IPS-NIHi7 (cell line): ENCODE measurements around the gene PRDM16.

Experiments used
- DNase-seq: peaks from one replicate; pipeline ENCODE4 v3.0.0; 2012; ENCODE audit warnings: mixed read lengths; ENCODE audit errors: extremely low spot score

The PRDM16 gene

GRCh38 chr1:3032371-3033039, 36.5 kb upstream of the PRDM16 start:
- DNase-seq: no peak

GRCh38 chr1:3033040-3033789, 35.8 kb upstream of the PRDM16 start:
- DNase-seq: no peak

GRCh38 chr1:3033790-3034090, 35.3 kb upstream of the PRDM16 start:
- DNase-seq: no peak

GRCh38 chr1:3034162-3034561, 34.8 kb upstream of the PRDM16 start:
- no peak for DNase-seq

GRCh38 chr1:3034728-3035562, 34.1 kb upstream of the PRDM16 start:
- DNase-seq: no peak

- DNase-seq: no peak
These were observed 33.2 kb upstream of the PRDM16 start for GRCh38 chr1:3035563-3036446.

GRCh38 chr1:3036447-3037280, 32.3 kb upstream of the PRDM16 start:
- no peak for DNase-seq

- DNase-seq: no peak
These were observed 31.5 kb upstream of the PRDM16 start for GRCh38 chr1:3037281-3038040.

GRCh38 chr1:3038113-3038551, 30.9 kb upstream of the PRDM16 start:
- DNase-seq: no peak

GRCh38 chr1:3038571-3039181, 30.3 kb upstream of the PRDM16 start:
- no peak for DNase-seq

- DNase-seq: no peak
These were observed 29.0 kb upstream of the PRDM16 start for GRCh38 chr1:3040004-3040403.

GRCh38 chr1:3042481-3042880, 26.5 kb upstream of the PRDM16 start:
- DNase-seq: no peak

- no peak for DNase-seq
These were observed 19.8 kb upstream of the PRDM16 start for GRCh38 chr1:3049164-3049563.

GRCh38 chr1:3049905-3050304, 19.1 kb upstream of the PRDM16 start:
- DNase-seq: no peak

GRCh38 chr1:3050603-3051002, 18.4 kb upstream of the PRDM16 start:
- DNase-seq: no peak

- DNase-seq: no peak
These were observed 17.4 kb upstream of the PRDM16 start for GRCh38 chr1:3051270-3052268.

- DNase-seq: no peak
These were observed 16.5 kb upstream of the PRDM16 start for GRCh38 chr1:3052501-3052900.

- DNase-seq: no peak
These were observed 15.5 kb upstream of the PRDM16 start for GRCh38 chr1:3053366-3053980.
